Skeletal muscle cell (primary cell): Measurements from ENCODE around the gene HOTAIR.

Experiments
- DNase-seq: peaks from one replicate; pipeline ENCODE4 v3.0.0-alpha.2; 2010; ENCODE audit warnings: low read depth
- H3K4me3 ChIP-seq: 2 replicates; pipeline ENCODE4 v1.5.1; 2011; ENCODE audit warnings: low read depth, mild to moderate bottlenecking, control low read depth, low read length, moderate library complexity

The HOTAIR gene

GRCh38 chr12:53990311-53991076 lies 15.7 kb upstream of the HOTAIR start:
- DNase-seq, result no peak
- H3K4me3 ChIP-seq, result peak overlapping the region; percentile 71

- peak overlapping the region; percentile 71 for H3K4me3 ChIP-seq
- DNase-seq, result peak; percentile 76
These were observed 14.7 kb upstream of the HOTAIR start for GRCh38 chr12:53989227-53990113.

- peak overlapping the region; percentile 71 for H3K4me3 ChIP-seq
- no peak for DNase-seq
These were observed 13.9 kb upstream of the HOTAIR start for GRCh38 chr12:53988541-53989226.

GRCh38 chr12:53987787-53988230 lies 13.1 kb upstream of the HOTAIR start:
- peak overlapping the region; percentile 71 for H3K4me3 ChIP-seq
- no peak for DNase-seq

GRCh38 chr12:53986686-53987483 lies 12.1 kb upstream of the HOTAIR start:
- DNase-seq, result no peak
- peak overlapping the region; percentile 71 for H3K4me3 ChIP-seq

GRCh38 chr12:53985994-53986685 lies 11.4 kb upstream of the HOTAIR start:
- no peak for DNase-seq
- H3K4me3 ChIP-seq, result peak overlapping the region; percentile 71

GRCh38 chr12:53985692-53985993 lies 10.9 kb upstream of the HOTAIR start:
- no peak for DNase-seq
- H3K4me3 ChIP-seq, result peak overlapping the region; percentile 71

- DNase-seq, result peak; percentile 95
- H3K4me3 ChIP-seq, result peak within 1 kb of the TSS; percentile 71
These were observed 10.3 kb upstream of the HOTAIR start, which contains the start of gene HOXC10 for GRCh38 chr12:53984901-53985691. HOXC10 (plus strand) TSS chr12:53985146; CDS start chr12:53985260, 114 bp downstream.

GRCh38 chr12:53983950-53984572 lies 9.3 kb upstream of the HOTAIR start:
- peak overlapping the region; percentile 70 for H3K4me3 ChIP-seq
- DNase-seq, result no peak

GRCh38 chr12:53983568-53983949 lies 8.8 kb upstream of the HOTAIR start:
- no peak for DNase-seq
- peak overlapping the region; percentile 70 for H3K4me3 ChIP-seq

GRCh38 chr12:53982648-53983567 lies 8.2 kb upstream of the HOTAIR start:
- no peak for DNase-seq
- peak overlapping the region; percentile 70 for H3K4me3 ChIP-seq

- H3K4me3 ChIP-seq, result peak overlapping the region; percentile 70
- DNase-seq, result no peak
These were observed 7.1 kb upstream of the HOTAIR start for GRCh38 chr12:53981634-53982565.

- no peak for DNase-seq
- H3K4me3 ChIP-seq, result peak overlapping the region; percentile 70
These were observed 6.2 kb upstream of the HOTAIR start for GRCh38 chr12:53980802-53981496.

- H3K4me3 ChIP-seq, result peak overlapping the region; percentile 70
- peak; percentile 66 for DNase-seq
These were observed 5.5 kb upstream of the HOTAIR start for GRCh38 chr12:53980104-53980801.
